ENCODE data around the gene PRKCD.
A peak's percentile ranks its signal among the peaks of the same experiment; 100 is the strongest.

PRKCD gene

GRCh38 chr3:53166781-53167291, 5.8 kb downstream of the PRKCD start:
- Histone ChIP-seq H3K79me2 (peaks cover 6% of the 10 kb centered on the region), H2AFZ (peak overlapping the region; percentile 2), H3K4me2 (ENCODE audit: low read length) (no peak overlapping the region), H3K27ac (no peak overlapping the region), H3K4me3 (ENCODE audit: low read depth, low read length) (no peak overlapping the region), H3K27me3 (ENCODE audit: control insufficient read depth, insufficient read depth, low read length) (no peaks in the 10 kb centered on the region), H3K4me1 (peaks cover 14% of the 10 kb centered on the region), H3K9me3 (ENCODE audit: control insufficient read depth, low read length) (no peaks in the 10 kb centered on the region), H3K9ac (no peak overlapping the region), H3K36me3 (ENCODE audit: control insufficient read depth, insufficient read depth, low read length) (no peaks in the 10 kb centered on the region)
- TF ChIP-seq CTCF (IDR thresholded peaks at IDR 0.05): no peak

GRCh38 chr3:53167418-53168174, 6.6 kb downstream of the PRKCD start:
- no peak overlapping the region for H3K4me3 ChIP-seq (ENCODE audit: low read depth, low read length)

GRCh38 chr3:53168175-53168923, 7.3 kb downstream of the PRKCD start:
- Histone ChIP-seq H3K36me3 (ENCODE audit: control insufficient read depth, insufficient read depth, low read length) (no peaks in the 10 kb centered on the region), H3K27me3 (ENCODE audit: control insufficient read depth, insufficient read depth, low read length) (no peaks in the 10 kb centered on the region), H2AFZ (no peak overlapping the region), H3K9me3 (ENCODE audit: control insufficient read depth, low read length) (no peaks in the 10 kb centered on the region), H3K4me1 (peaks cover 14% of the 10 kb centered on the region), H3K4me3 (ENCODE audit: low read depth, low read length) (no peak overlapping the region), H3K9ac (no peak overlapping the region), H3K4me2 (ENCODE audit: low read length) (no peak overlapping the region), H3K27ac (no peak overlapping the region), H3K79me2 (peaks cover 6% of the 10 kb centered on the region)
- TF ChIP-seq CTCF (IDR thresholded peaks at IDR 0.05): no peak

More at GRCh38 chr3:53167418-53168174, 6.6 kb downstream of the PRKCD start:
- no peak for TF ChIP-seq CTCF (IDR thresholded peaks at IDR 0.05)
- H3K27me3 ChIP-seq (ENCODE audit: control insufficient read depth, insufficient read depth, low read length): no peaks in the 10 kb centered on the region
- no peaks in the 10 kb centered on the region for H3K9me3 ChIP-seq (ENCODE audit: control insufficient read depth, low read length)
- no peaks in the 10 kb centered on the region for H3K36me3 ChIP-seq (ENCODE audit: control insufficient read depth, insufficient read depth, low read length)
- peaks cover 14% of the 10 kb centered on the region for H3K4me1 ChIP-seq
- H3K9ac ChIP-seq: no peak overlapping the region
- no peak overlapping the region for H3K4me2 ChIP-seq (ENCODE audit: low read length)
- no peak overlapping the region for H3K27ac ChIP-seq
- H3K79me2 ChIP-seq: peaks cover 6% of the 10 kb centered on the region
- no peak overlapping the region for H2AFZ ChIP-seq

- Histone ChIP-seq H3K9ac (no peak overlapping the region), H3K4me3 (ENCODE audit: low read depth, low read length) (no peak overlapping the region), H3K27me3 (ENCODE audit: control insufficient read depth, insufficient read depth, low read length) (no peaks in the 10 kb centered on the region), H3K4me2 (ENCODE audit: low read length) (no peak overlapping the region), H3K4me1 (peaks cover 14% of the 10 kb centered on the region), H2AFZ (no peak overlapping the region), H3K9me3 (ENCODE audit: control insufficient read depth, low read length) (no peaks in the 10 kb centered on the region), H3K27ac (no peak overlapping the region), H3K36me3 (ENCODE audit: control insufficient read depth, insufficient read depth, low read length) (no peaks in the 10 kb centered on the region), H3K79me2 (peaks cover 6% of the 10 kb centered on the region)
- no peak for TF ChIP-seq CTCF (IDR thresholded peaks at IDR 0.05)
Measured at GRCh38 chr3:53169045-53169831, 8.2 kb downstream of the PRKCD start.

Data from parathyroid adenoma (tissue), 2 donors.